ENCODE data around the gene ZER1. TPM values are rescaled to one million over a fixed set of nuclear protein-coding genes. Genes with fewer than 3 reads are reported as not detected.
A peak's percentile ranks its signal among the peaks of the same experiment; 100 is the strongest.

Gene ZER1
- total and polyA plus RNA-seq, 8 donors: 16.3 to 214 (median 40.9) TPM

DNA sequence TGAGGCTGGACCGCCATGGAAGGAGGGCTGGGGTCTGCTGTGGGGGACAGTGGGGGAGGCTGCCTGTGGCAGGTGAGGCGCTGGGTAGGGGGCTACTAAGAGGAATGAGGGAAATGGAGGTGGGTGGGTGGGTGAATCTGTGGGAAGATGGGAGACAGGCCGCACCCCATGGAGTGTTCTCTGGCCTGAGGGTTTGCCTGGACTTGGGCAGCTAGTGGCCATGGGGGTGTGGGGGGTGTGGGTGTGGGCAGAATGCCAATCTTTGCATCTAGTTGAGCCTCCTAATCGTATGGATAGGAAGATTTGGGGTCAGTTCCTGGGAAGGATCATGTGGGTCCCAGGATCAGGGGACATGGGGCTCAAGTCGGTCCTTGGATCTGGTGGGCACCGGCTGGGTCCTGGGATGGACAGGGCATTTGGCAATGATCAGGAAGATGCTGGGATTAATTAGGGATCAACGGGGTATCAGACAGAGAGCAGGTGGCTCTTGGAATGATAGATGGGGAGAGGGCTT, 48.3 kb downstream of the ZER1 start:
- Histone ChIP-seq H3K4me3 (peak overlapping the region; percentile 73 to 90 (median 81)), H3K4me1 (peaks cover 14 to 36% (median 30%) of the 10 kb centered on the region in 4 donors), H3K9me3 (no peaks in the 10 kb centered on the region), H3K27ac (peak overlapping the region; percentile 85 to 91 (median 89)), H3K36me3 (peaks cover 0 to 27% (median 24%) of the 10 kb centered on the region in 4 donors), H3K27me3 (no peaks in the 10 kb centered on the region)
- DNase-seq: peak in 1 of 2 donors; percentile 51
- no peak for TF ChIP-seq POLR2AphosphoS5 (IDR thresholded peaks at IDR 0.05)
- TF ChIP-seq, protein P1, sequence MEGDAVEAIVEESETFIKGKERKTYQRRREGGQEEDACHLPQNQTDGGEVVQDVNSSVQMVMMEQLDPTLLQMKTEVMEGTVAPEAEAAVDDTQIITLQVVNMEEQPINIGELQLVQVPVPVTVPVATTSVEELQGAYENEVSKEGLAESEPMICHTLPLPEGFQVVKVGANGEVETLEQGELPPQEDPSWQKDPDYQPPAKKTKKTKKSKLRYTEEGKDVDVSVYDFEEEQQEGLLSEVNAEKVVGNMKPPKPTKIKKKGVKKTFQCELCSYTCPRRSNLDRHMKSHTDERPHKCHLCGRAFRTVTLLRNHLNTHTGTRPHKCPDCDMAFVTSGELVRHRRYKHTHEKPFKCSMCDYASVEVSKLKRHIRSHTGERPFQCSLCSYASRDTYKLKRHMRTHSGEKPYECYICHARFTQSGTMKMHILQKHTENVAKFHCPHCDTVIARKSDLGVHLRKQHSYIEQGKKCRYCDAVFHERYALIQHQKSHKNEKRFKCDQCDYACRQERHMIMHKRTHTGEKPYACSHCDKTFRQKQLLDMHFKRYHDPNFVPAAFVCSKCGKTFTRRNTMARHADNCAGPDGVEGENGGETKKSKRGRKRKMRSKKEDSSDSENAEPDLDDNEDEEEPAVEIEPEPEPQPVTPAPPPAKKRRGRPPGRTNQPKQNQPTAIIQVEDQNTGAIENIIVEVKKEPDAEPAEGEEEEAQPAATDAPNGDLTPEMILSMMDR (IDR thresholded peaks at IDR 0.05): no peak
- TF ChIP-seq EP300 (IDR thresholded peaks at IDR 0.05): no peak
- no peak for TF ChIP-seq POLR2A (IDR thresholded peaks at IDR 0.05)
- 22 to 31% (median 27%) methylated on average over 7 of the region's 7 CpGs for WGBS, 5 donors
- intact Hi-C loops (cut with DNase I; ENCODE audit: low total_unique reads): no loop called here

DNA sequence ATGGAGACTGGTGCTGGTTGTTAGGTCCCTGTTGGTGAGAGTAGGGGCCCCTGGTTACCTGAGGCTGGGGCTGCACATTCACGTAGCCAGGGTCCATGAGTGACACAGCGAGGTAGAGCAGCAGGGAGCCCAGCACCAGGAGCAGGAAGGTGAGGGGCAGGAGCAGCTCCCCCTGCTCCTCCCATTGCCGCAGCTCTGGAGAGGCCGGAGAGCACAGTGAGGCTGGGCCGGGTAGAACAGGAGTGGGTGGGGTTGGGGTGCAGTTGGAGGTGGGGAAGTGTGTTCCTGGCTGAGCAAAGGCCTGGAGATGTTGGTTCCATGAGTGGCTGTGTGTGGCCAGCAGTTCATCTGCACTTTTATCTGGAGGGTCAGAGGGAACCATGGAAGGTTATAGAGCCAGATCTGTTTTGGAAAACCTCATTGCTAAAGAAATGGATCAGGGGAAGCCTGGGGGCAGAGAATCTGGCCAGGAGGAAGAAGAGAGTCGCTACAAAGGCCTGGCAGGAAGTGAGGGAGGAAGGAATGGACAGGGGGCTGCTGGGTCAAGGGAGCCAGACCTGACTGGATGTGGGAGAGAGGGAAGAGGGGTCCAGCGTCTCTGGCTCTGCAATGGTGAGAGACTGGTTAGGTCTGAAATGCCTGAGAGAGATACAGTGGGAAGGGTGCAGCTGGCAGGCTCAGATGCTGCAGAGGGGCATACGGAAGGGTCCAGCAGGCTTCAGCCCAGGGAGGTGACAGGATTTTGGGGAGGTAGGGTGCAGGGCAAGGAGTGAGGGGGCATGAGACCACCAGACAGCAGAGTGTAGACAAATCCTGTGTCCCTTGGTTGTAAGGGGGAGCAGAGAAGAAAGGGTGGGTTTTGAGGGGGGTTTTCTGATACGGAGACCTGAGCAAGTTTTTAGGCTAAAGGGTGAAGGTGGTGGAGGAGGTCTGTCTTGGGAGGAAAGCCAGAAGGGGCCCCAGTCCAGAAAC, 49.1 kb downstream of the ZER1 start:
- no peaks in the 10 kb centered on the region for H3K27me3 ChIP-seq
- DNase-seq: no peak
- H3K9me3 ChIP-seq: no peaks in the 10 kb centered on the region
- H3K36me3 ChIP-seq: peaks cover 0 to 27% (median 24%) of the 10 kb centered on the region in 4 donors
- H3K4me1 ChIP-seq: peaks cover 14 to 36% (median 30%) of the 10 kb centered on the region in 4 donors
- H3K4me3 ChIP-seq: peak overlapping the region; percentile 73 to 90 (median 81)
- H3K27ac ChIP-seq: peak overlapping the region; percentile 85 to 91 (median 89)
- 54 to 59% (median 55%) methylated on average over 9 of the region's 9 CpGs for WGBS, 5 donors
- intact Hi-C loops (cut with DNase I; ENCODE audit: low total_unique reads): no loop called here
- TF ChIP-seq POLR2AphosphoS5 (IDR thresholded peaks at IDR 0.05) (no peak), EP300 (IDR thresholded peaks at IDR 0.05) (no peak), POLR2A (IDR thresholded peaks at IDR 0.05) (no peak)
- TF ChIP-seq, protein P1 (IDR thresholded peaks at IDR 0.05): no peak

DNA sequence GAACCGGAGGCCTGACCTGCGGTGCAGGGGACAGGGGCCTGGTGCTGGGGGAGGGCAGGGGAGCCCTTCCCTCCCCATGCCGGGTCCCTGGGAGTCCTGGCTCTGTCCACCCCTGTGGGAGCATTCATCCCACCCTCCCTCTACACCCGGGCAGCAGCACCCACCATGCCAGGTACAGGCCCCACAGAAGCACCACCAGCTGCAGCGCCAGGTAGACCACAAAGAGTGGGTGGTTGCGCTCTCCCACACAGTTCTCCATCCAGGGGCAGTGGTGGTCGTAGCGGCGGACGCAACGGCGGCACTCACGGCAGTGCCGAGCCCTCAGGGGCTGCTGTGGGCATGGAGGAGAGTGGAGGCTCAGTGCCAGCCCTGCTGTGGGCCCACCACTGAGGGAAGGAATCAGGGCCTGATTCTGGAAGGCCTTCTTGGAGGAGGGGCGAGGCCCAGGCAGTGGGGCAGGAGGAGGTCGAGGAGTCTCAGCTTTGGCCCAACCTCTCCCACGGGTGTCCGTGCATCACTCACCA, 50.2 kb downstream of the ZER1 start:
- Histone ChIP-seq H3K27me3 (no peaks in the 10 kb centered on the region), H3K9me3 (no peaks in the 10 kb centered on the region), H3K27ac (no peak overlapping the region), H3K36me3 (peaks cover 0 to 27% (median 24%) of the 10 kb centered on the region in 4 donors), H3K4me1 (peaks cover 14 to 36% (median 30%) of the 10 kb centered on the region in 4 donors), H3K4me3 (no peak overlapping the region)
- intact Hi-C loops (cut with DNase I; ENCODE audit: low total_unique reads): no loop called here
- DNase-seq: no peak
- 83 to 92% (median 90%) methylated on average over 9 to 18 of the region's 18 CpGs for WGBS, 5 donors
- TF ChIP-seq POLR2AphosphoS5 (IDR thresholded peaks at IDR 0.05) (no peak), EP300 (IDR thresholded peaks at IDR 0.05) (no peak), POLR2A (IDR thresholded peaks at IDR 0.05) (no peak)
- TF ChIP-seq, protein P1 (IDR thresholded peaks at IDR 0.05): no peak

DNA sequence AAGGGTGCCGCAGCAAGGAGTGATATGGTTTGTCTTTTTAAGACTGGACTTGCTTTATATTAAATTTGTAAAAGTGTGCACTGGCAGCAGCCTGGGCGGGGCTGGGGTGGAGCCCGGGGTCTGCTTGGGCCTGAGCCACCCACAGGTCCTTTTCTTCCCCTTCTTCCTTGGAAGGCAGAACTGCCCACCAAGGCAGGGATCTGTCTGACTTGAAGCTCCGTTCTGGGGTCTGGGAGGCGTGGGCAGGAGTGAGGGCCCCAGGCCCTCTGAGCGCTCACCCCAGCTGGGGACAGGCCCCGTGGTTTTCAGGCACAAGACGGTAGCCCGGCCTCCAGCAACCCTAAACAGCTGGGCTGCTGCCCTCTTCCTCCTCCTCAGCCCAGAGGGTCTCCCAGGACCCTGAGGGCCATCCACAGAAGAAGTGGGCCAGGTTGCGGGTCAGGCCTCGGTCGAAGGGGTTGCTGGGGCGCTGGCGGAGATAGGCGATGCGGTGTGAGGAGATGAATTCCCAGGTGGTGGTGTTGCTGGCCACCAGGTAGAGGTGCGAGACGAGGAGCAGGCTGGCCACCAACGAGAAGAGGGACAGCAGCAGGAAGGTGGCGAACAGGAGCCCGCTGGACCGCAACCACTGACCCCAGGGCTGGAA, 50.8 kb downstream of the ZER1 start:
- 85 to 91% (median 91%) methylated on average over 16 to 22 of the region's 22 CpGs for WGBS, 5 donors
- Histone ChIP-seq H3K27me3 (no peaks in the 10 kb centered on the region), H3K4me1 (peaks cover 14 to 36% (median 30%) of the 10 kb centered on the region in 4 donors), H3K9me3 (no peaks in the 10 kb centered on the region), H3K27ac (peak overlapping the region in 1 of 5 donors; percentile 1), H3K36me3 (peaks cover 0 to 27% (median 24%) of the 10 kb centered on the region in 4 donors), H3K4me3 (no peak overlapping the region)
- TF ChIP-seq, protein P1 (IDR thresholded peaks at IDR 0.05): no peak
- TF ChIP-seq EP300 (IDR thresholded peaks at IDR 0.05) (no peak), POLR2AphosphoS5 (IDR thresholded peaks at IDR 0.05) (no peak), POLR2A (IDR thresholded peaks at IDR 0.05) (no peak)
- intact Hi-C loops (cut with DNase I; ENCODE audit: low total_unique reads): no loop called here
- DNase-seq: no peak
